Transverse colon (tissue), 4 donors: ENCODE data around the gene LTBP2. TPM values are rescaled to one million over a fixed set of nuclear protein-coding genes. Genes with fewer than 3 reads are reported as not detected.

ENCODE experiments used
- DNase-seq: peaks from one replicate; pipeline ENCODE4 v3.0.0-alpha.2; 2019
- H3K27ac ChIP-seq, 4 donors: fragments of 200-600 bp; sonication (generic); 2 replicates each; pipeline ENCODE4 v1.5.1; 2016 to 2018; ENCODE audit warnings: inconsistent platforms in 4 of 4
- H3K27me3 ChIP-seq: fragments of 200-600 bp; sonication (generic); 2 replicates; pipeline ENCODE4 v1.5.1; 2017; ENCODE audit warnings: inconsistent platforms
- H3K36me3 ChIP-seq, 4 donors: fragments of 200-600 bp; sonication (generic); 2 replicates each; pipeline ENCODE4 v1.5.1; 2017 to 2019; ENCODE audit warnings: inconsistent platforms in 4 of 4
- H3K4me1 ChIP-seq, 4 donors: fragments of 200-600 bp; sonication (generic); 2 replicates each; pipeline ENCODE4 v1.5.1; 2017 to 2020; ENCODE audit warnings: inconsistent platforms in 4 of 4
- H3K4me3 ChIP-seq, 4 donors: fragments of 200-600 bp; sonication (generic); 1 replicate in 1 of 4; 2 replicates in 3 of 4; pipeline versions ENCODE4 v1.5.1 to v1.6.1; 2017 to 2019; ENCODE audit warnings: inconsistent platforms in 4 of 4
- H3K9me3 ChIP-seq, 2 donors: fragments of 200-600 bp; sonication (generic); 2 replicates each; pipeline ENCODE4 v1.5.1; 2017 to 2019; ENCODE audit warnings: inconsistent platforms in 2 of 2
- CTCF ChIP-seq, 5 experiments: fragments of 200-600 bp in 3 of 5; fragments of 450-650 bp in 2 of 5; sonication (generic) in 3 of 5; IDR thresholded peaks; 1 replicate in 2 of 5; 2 replicates in 3 of 5; pipeline ENCODE4 v1.5.1; 2016 to 2017; ENCODE audit warnings: antibody characterized with exemption in 5 of 5, inconsistent platforms in 3 of 5, mild to moderate bottlenecking in 2 of 5, moderate library complexity in 1 of 5
- EP300 ChIP-seq: sonication (generic); formaldehyde crosslinking; IDR thresholded peaks from one replicate; pipeline ENCODE4 v1.6.1; 2017; ENCODE audit warnings: antibody characterized with exemption, low read depth
- POLR2A ChIP-seq: fragments of 450-650 bp; IDR thresholded peaks from one replicate; pipeline ENCODE4 v1.6.1; 2016; ENCODE audit warnings: antibody characterized with exemption, mild to moderate bottlenecking, moderate library complexity
- POLR2AphosphoS5 ChIP-seq, 3 donors: sonication (generic); formaldehyde crosslinking; IDR thresholded peaks; one replicate each; pipeline ENCODE4 v1.6.1; 2016; ENCODE audit warnings: antibody characterized with exemption in 3 of 3
- WGBS, 2 donors: methylation state at CpG; one replicate each; pipeline ENCODE4 v1.1.5; 2018; ENCODE audit warnings: low coverage in 1 of 2; 5-methylcytosine and 5-hydroxymethylcytosine counted together
- in situ Hi-C, 4 donors: fragments of 200-750 bp; cut with MboI; loops; one replicate each; pipeline versions ENCODE4 v1.15.0 to v1.15.1; 2017; ENCODE audit warnings: low sequenced_read_pairs in 3 of 4, low pct_ligation_motif_present in 1 of 4, low pct_unique_long_range_greater_than_20kb in 1 of 4
- intact Hi-C: fragments of 100-400 bp; cut with DNase I; formaldehyde crosslinking; loops from one replicate; pipeline ENCODE4 v1.15.1; 2023; ENCODE audit warnings: low total_unique reads
- total RNA-seq, 4 donors: library from RNA; depleted of rRNA; stranded (reverse); fragments of >200 nt; gene quantifications; one replicate each; pipeline ENCODE4 v1.1.0, GENCODE V29; 2016

The LTBP2 gene
- total RNA-seq, 4 donors from 2014 or later: 9.7 to 15.3 (median 11.9) TPM

DNA sequence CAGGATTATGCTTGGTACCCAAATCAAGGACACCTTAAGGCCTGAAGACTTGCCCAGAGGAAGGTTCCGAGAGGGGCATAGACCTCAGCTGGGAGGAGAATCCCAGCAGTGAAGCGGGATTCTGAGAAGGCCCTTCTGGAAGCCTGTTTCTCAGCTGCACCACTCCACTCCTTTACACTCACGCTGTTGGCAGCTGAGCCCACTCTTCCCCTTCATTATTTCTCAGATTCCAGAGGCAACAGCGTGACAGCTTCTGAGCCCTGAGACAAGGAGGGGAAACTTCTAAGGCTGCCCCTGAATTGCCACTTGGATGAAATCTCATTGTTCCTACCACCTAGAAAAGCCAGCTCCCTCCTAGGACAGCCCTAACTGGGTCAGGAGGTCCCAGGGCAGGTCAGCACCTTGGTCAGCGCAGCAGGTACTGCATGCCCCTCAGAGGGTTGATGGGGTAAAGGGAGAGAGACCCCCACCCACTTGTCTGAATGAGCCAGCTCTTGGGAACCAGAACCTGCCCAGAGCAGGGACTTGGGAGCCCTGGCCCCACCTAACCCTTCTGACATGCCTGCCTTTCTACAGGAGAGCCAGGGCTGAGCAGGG is 64.6 kb downstream of the LTBP2 start:
- in situ Hi-C loops: no loop called here
- Histone ChIP-seq H3K4me1 (peaks cover 0 to 5% (median 0%) of the 10 kb centered on the region in 4 donors), H3K4me3 (no peak overlapping the region), H3K27me3 (no peaks in the 10 kb centered on the region), H3K36me3 (no peaks in the 10 kb centered on the region), H3K9me3 (no peaks in the 10 kb centered on the region), H3K27ac (no peak overlapping the region)
- intact Hi-C loops: no loop called here
- no peak for DNase-seq
- 80% methylated on average over 5 of the region's 5 CpGs; no CpG with 5 or more reads in 1 of the 2 donors for WGBS, 2 donors
- TF ChIP-seq POLR2AphosphoS5 (IDR thresholded peaks at IDR 0.05): no peak
- no peak for TF ChIP-seq CTCF (IDR thresholded peaks at IDR 0.05)
- TF ChIP-seq POLR2A: no peak

DNA sequence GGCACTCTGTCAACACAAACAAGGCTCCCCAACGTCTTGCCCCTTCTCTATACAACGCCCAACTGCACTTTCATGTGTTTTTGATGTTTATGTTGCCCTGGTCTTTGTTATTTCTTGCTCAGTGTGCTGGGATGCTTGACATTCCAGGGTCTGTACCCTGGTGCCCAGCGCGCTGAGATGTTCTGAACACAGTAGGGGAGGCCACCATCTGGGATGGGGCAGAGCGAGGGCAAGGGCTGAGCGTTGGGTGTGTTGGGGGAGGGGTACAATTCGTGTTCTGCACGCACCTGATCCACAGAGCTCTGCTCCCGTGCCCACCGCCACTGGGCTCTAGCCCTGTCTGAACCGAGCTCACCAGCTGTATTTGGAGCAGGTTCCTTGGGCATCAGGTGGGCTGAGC is 65.6 kb downstream of the LTBP2 start:
- in situ Hi-C loops: no loop called here
- intact Hi-C loops: no loop called here
- no peaks in the 10 kb centered on the region for H3K9me3 ChIP-seq
- DNase-seq: no peak
- no peak for TF ChIP-seq EP300
- no peak for TF ChIP-seq POLR2A
- no peak for TF ChIP-seq POLR2AphosphoS5 (IDR thresholded peaks at IDR 0.05)
- no peak for TF ChIP-seq CTCF (IDR thresholded peaks at IDR 0.05)
- no peaks in the 10 kb centered on the region for H3K36me3 ChIP-seq
- H3K27ac ChIP-seq: no peak overlapping the region
- no peak overlapping the region for H3K4me3 ChIP-seq
- 7 to 65% methylated on average over 2 to 11 of the region's 11 CpGs for WGBS, 2 donors
- H3K27me3 ChIP-seq: no peaks in the 10 kb centered on the region
- no peaks in the 10 kb centered on the region for H3K4me1 ChIP-seq

DNA sequence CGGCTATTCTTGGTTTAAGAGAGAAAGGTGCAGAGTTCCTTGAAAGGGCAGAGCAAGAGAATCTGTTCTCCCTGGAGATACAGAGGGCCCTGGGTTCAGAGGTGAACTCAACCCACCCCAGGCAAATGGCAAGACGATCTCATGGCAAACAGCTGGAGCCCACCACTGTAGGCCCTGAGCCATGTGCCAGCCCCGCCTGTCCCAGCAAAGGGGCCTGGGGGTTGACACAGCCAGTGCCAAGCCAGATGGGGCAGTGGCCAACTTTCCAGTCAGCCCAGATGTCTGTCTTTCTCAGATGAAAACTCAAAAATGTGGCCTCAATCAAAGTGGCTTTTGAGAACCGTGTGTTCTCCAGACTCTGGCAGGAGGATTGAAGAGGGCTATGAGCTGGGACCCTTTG is 66.7 kb downstream of the LTBP2 start:
- intact Hi-C loops: no loop called here
- DNase-seq: no peak
- Histone ChIP-seq H3K4me1 (no peaks in the 10 kb centered on the region), H3K27me3 (no peaks in the 10 kb centered on the region), H3K27ac (no peak overlapping the region), H3K36me3 (no peaks in the 10 kb centered on the region), H3K4me3 (no peak overlapping the region), H3K9me3 (no peaks in the 10 kb centered on the region)
- WGBS, 2 donors: 84% methylated on average over 4 of the region's 4 CpGs; no CpG with 5 or more reads in 1 of the 2 donors
- in situ Hi-C loops: no loop called here
- no peak for TF ChIP-seq POLR2AphosphoS5 (IDR thresholded peaks at IDR 0.05)
- TF ChIP-seq EP300: no peak
- no peak for TF ChIP-seq POLR2A
- no peak for TF ChIP-seq CTCF (IDR thresholded peaks at IDR 0.05)

- in situ Hi-C loops: no loop called here
- H3K4me1 ChIP-seq: no peaks in the 10 kb centered on the region
- intact Hi-C loops: no loop called here
- H3K27ac ChIP-seq: no peak overlapping the region
- 87 to 100% methylated on average over 1 to 5 of the region's 5 CpGs for WGBS, 2 donors
- TF ChIP-seq POLR2A (no peak), CTCF (IDR thresholded peaks at IDR 0.05) (no peak), POLR2AphosphoS5 (IDR thresholded peaks at IDR 0.05) (no peak)
- DNase-seq: no peak
- H3K36me3 ChIP-seq: no peaks in the 10 kb centered on the region
- no peaks in the 10 kb centered on the region for H3K9me3 ChIP-seq
- H3K27me3 ChIP-seq: no peaks in the 10 kb centered on the region
- H3K4me3 ChIP-seq: no peak overlapping the region
Observed at GRCh38 chr14:74543771-74544438, 68.1 kb downstream of the LTBP2 start.
